ENCODE results near the gene JARID2.

DNA sequence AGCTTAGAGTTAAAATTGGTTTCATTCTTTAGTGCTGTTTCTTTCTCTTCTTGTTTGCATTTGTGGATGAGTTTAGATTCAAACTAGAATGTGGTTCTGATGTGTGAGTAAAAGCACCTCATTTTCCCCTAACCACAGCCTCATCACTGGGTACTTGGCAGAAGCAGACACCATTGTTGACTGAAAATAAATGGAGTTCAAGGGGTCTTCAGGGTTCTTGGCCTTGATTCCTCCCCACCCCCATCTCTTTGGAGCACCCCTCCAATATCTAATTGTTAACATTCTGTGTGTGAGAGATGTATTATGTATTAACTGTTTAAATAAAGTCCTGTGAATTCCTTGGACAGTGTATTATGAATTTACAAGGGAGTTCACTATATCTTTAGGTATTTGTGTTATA lies 59.6 kb downstream of the JARID2 start:
- TF ChIP-seq, protein P1, sequence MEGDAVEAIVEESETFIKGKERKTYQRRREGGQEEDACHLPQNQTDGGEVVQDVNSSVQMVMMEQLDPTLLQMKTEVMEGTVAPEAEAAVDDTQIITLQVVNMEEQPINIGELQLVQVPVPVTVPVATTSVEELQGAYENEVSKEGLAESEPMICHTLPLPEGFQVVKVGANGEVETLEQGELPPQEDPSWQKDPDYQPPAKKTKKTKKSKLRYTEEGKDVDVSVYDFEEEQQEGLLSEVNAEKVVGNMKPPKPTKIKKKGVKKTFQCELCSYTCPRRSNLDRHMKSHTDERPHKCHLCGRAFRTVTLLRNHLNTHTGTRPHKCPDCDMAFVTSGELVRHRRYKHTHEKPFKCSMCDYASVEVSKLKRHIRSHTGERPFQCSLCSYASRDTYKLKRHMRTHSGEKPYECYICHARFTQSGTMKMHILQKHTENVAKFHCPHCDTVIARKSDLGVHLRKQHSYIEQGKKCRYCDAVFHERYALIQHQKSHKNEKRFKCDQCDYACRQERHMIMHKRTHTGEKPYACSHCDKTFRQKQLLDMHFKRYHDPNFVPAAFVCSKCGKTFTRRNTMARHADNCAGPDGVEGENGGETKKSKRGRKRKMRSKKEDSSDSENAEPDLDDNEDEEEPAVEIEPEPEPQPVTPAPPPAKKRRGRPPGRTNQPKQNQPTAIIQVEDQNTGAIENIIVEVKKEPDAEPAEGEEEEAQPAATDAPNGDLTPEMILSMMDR (IDR thresholded peaks at IDR 0.05), result no peak
- no peak for TF ChIP-seq POLR2A (IDR thresholded peaks at IDR 0.05)

All from testis (tissue), 2 donors.